ENCODE data around the gene ATRNL1. TPM values are rescaled to one million over a fixed set of nuclear protein-coding genes. Genes with fewer than 3 reads are reported as not detected.
"Not testable (repeated sequence)": the region's sequence is repeated elsewhere in the genome, so short reads cannot be mapped to it uniquely, and the experiment has no call there.

The ATRNL1 gene
- total RNA-seq, 4 donors from 2014 or later: 0.93 to 19.0 (median 8.7) TPM

- ATAC-seq: no peak
- H3K4me3 ChIP-seq: no peak overlapping the region
- no peak overlapping the region for H3K27ac ChIP-seq
- H3K27me3 ChIP-seq: no peaks in the 10 kb centered on the region
- peaks cover 0 to 18% (median 0%) of the 10 kb centered on the region in 3 donors for H3K9me3 ChIP-seq
- H3K36me3 ChIP-seq: no peaks in the 10 kb centered on the region
- TF ChIP-seq POLR2A (IDR thresholded peaks at IDR 0.05): no peak
- no peak for TF ChIP-seq CTCF (IDR thresholded peaks at IDR 0.05)
- TF ChIP-seq EP300 (IDR thresholded peaks at IDR 0.05): no peak
- TF ChIP-seq POLR2AphosphoS5 (IDR thresholded peaks at IDR 0.05): no peak
- no peaks in the 10 kb centered on the region for H3K4me1 ChIP-seq
- 80 to 93% methylated on average over 1 of the region's 1 CpG for WGBS, 2 donors (ENCODE audit: low coverage in 1 of 2)
Observed at GRCh38 chr10:115379064-115379463, 285.9 kb downstream of the ATRNL1 start.

GRCh38 chr10:115384665-115385064 lies 291.5 kb downstream of the ATRNL1 start:
- no peak for ATAC-seq
- Histone ChIP-seq H3K36me3 (no peaks in the 10 kb centered on the region), H3K9me3 (peaks cover 0 to 6% (median 0%) of the 10 kb centered on the region in 3 donors), H3K27me3 (no peaks in the 10 kb centered on the region), H3K4me1 (no peaks in the 10 kb centered on the region), H3K4me3 (no peak overlapping the region), H3K27ac (no peak overlapping the region)
- no peak for TF ChIP-seq CTCF (IDR thresholded peaks at IDR 0.05)
- TF ChIP-seq EP300 (IDR thresholded peaks at IDR 0.05): no peak
- no peak for TF ChIP-seq POLR2A (IDR thresholded peaks at IDR 0.05)
- TF ChIP-seq POLR2AphosphoS5 (IDR thresholded peaks at IDR 0.05): no peak
- WGBS, 2 donors (ENCODE audit: low coverage in 1 of 2): 64 to 75% methylated on average over 1 of the region's 1 CpG

GRCh38 chr10:115390607-115391006 lies 297.4 kb downstream of the ATRNL1 start:
- 88 to 94% methylated on average over 1 of the region's 1 CpG for WGBS, 2 donors (ENCODE audit: low coverage in 1 of 2)
- no peak overlapping the region for H3K27ac ChIP-seq
- H3K27me3 ChIP-seq: no peaks in the 10 kb centered on the region
- ATAC-seq: no peak
- no peak overlapping the region for H3K4me3 ChIP-seq
- peaks cover 0 to 16% (median 0%) of the 10 kb centered on the region in 3 donors for H3K9me3 ChIP-seq
- H3K4me1 ChIP-seq: no peaks in the 10 kb centered on the region
- TF ChIP-seq POLR2A (IDR thresholded peaks at IDR 0.05): no peak
- TF ChIP-seq CTCF (IDR thresholded peaks at IDR 0.05): no peak
- no peaks in the 10 kb centered on the region for H3K36me3 ChIP-seq

- no peaks in the 10 kb centered on the region for H3K27me3 ChIP-seq
- peaks cover 0 to 3% (median 0%) of the 10 kb centered on the region in 3 donors for H3K9me3 ChIP-seq
- WGBS, 2 donors (ENCODE audit: low coverage in 1 of 2): 92 to 96% methylated on average over 2 of the region's 2 CpGs
- no peaks in the 10 kb centered on the region for H3K4me1 ChIP-seq
- H3K27ac ChIP-seq: no peak overlapping the region
- TF ChIP-seq CTCF (IDR thresholded peaks at IDR 0.05) (no peak), POLR2A (IDR thresholded peaks at IDR 0.05) (no peak), EP300 (IDR thresholded peaks at IDR 0.05) (no peak), POLR2AphosphoS5 (IDR thresholded peaks at IDR 0.05) (no peak)
- no peak for ATAC-seq
- H3K36me3 ChIP-seq: no peaks in the 10 kb centered on the region
- no peak overlapping the region for H3K4me3 ChIP-seq
Observed at GRCh38 chr10:115398026-115398425, 304.9 kb downstream of the ATRNL1 start.

- TF ChIP-seq CTCF (IDR thresholded peaks at IDR 0.05) (no peak), POLR2A (IDR thresholded peaks at IDR 0.05) (no peak), POLR2AphosphoS5 (IDR thresholded peaks at IDR 0.05) (no peak), EP300 (IDR thresholded peaks at IDR 0.05) (no peak)
- H3K4me1 ChIP-seq: no peaks in the 10 kb centered on the region
- 0 to 9% methylated on average over 1 of the region's 1 CpG for WGBS, 2 donors (ENCODE audit: low coverage in 1 of 2)
- H3K27ac ChIP-seq: no peak overlapping the region
- H3K36me3 ChIP-seq: no peaks in the 10 kb centered on the region
- no peaks in the 10 kb centered on the region for H3K27me3 ChIP-seq
- no peak overlapping the region for H3K4me3 ChIP-seq
- no peak for ATAC-seq
- peaks cover 0 to 3% (median 0%) of the 10 kb centered on the region in 3 donors for H3K9me3 ChIP-seq
Observed at GRCh38 chr10:115402699-115403098, 309.5 kb downstream of the ATRNL1 start.

GRCh38 chr10:115405838-115406237 lies 312.7 kb downstream of the ATRNL1 start:
- H3K9me3 ChIP-seq: peaks cover 0 to 14% (median 0%) of the 10 kb centered on the region in 3 donors
- 100% methylated on average over 1 of the region's 3 CpGs; no CpG with 5 or more reads in 1 of the 2 donors for WGBS, 2 donors (ENCODE audit: low coverage in 1 of 2)
- not testable (repeated sequence) for ATAC-seq, H3K4me1 ChIP-seq, H3K27ac ChIP-seq, H3K27me3 ChIP-seq, H3K36me3 ChIP-seq, H3K4me3 ChIP-seq
